Esophagus squamous epithelium (tissue), 5 donors: ENCODE measurements around the gene INHBC. TPM values are rescaled to one million over a fixed set of nuclear protein-coding genes. Genes with fewer than 3 reads are reported as not detected.
A peak's percentile ranks its signal among the peaks of the same experiment; 100 is the strongest.

Experiments
- DNase-seq: peaks from one replicate; lab custom pipeline; 2025; lab: John Stamatoyannopoulos, UW
- H3K27ac ChIP-seq, 4 donors: fragments of 200-600 bp; sonication (generic); one replicate each; pipeline ENCODE4 v1.5.1; 2016 to 2019; ENCODE audit warnings: mild to moderate bottlenecking in 1 of 4
- H3K27me3 ChIP-seq, 4 donors: fragments of 200-600 bp; sonication (generic); 1 replicate in 3 of 4; 2 replicates in 1 of 4; pipeline versions ENCODE4 v1.5.1 to v1.6.0; 2017 to 2021; ENCODE audit warnings: antibody characterized with exemption in 1 of 4
- H3K36me3 ChIP-seq, 3 donors: fragments of 200-600 bp; sonication (generic); one replicate each; pipeline ENCODE4 v1.5.1; 2016 to 2019
- H3K4me1 ChIP-seq, 3 donors: fragments of 200-600 bp; sonication (generic); one replicate each; pipeline ENCODE4 v1.5.1; 2017 to 2019
- H3K4me3 ChIP-seq, 4 donors: fragments of 200-600 bp; sonication (generic); 1 replicate in 3 of 4; 2 replicates in 1 of 4; pipeline ENCODE4 v1.5.1; 2016 to 2019; ENCODE audit warnings: mild to moderate bottlenecking in 2 of 4, moderate library complexity in 1 of 4
- H3K9me3 ChIP-seq, 3 donors: fragments of 200-600 bp; sonication (generic); one replicate each; pipeline ENCODE4 v1.5.1; 2016 to 2019
- CTCF ChIP-seq, 6 experiments: fragments of 450-650 bp in 4 of 6; fragments of 200-600 bp in 2 of 6; sonication (generic) in 2 of 6; IDR thresholded peaks; one replicate each; pipeline ENCODE4 v1.5.1; 2016 to 2019; ENCODE audit warnings: antibody characterized with exemption in 6 of 6, mild to moderate bottlenecking in 4 of 6, moderate library complexity in 4 of 6
- POLR2A ChIP-seq, 4 donors: fragments of 450-650 bp; IDR thresholded peaks; one replicate each; pipeline ENCODE4 v1.6.1; 2017; ENCODE audit warnings: antibody characterized with exemption in 4 of 4, mild to moderate bottlenecking in 4 of 4, moderate library complexity in 3 of 4
- WGBS, 2 donors: methylation state at CpG; one replicate each; pipeline ENCODE4 v1.1.5; 2018; 5-methylcytosine and 5-hydroxymethylcytosine counted together
- intact Hi-C: fragments of 100-400 bp; cut with DNase I; formaldehyde crosslinking; loops from one replicate; pipeline ENCODE4 v1.15.0; 2022
- total RNA-seq, 4 donors: library from RNA; depleted of rRNA; stranded (reverse); fragments of >200 nt; gene quantifications; one replicate each; pipeline ENCODE4 v1.1.0, GENCODE V29; 2016
- donor health status: DM: yes; HTN: yes; CAD: no.

INHBC gene
- total RNA-seq, 4 donors from 2014 or later, result not detected

- 6% methylated on average over 7 of the region's 19 CpGs; no CpG with 5 or more reads in 1 of the 2 donors for WGBS, 2 donors
- peak overlapping the region in 1 of 4 donors; percentile 21 for H3K27ac ChIP-seq
- intact Hi-C loops, result no loop called here
- H3K9me3 ChIP-seq, result no peaks in the 10 kb centered on the region
- DNase-seq, result no peak
- H3K4me1 ChIP-seq, result peaks cover 25 to 50% (median 33%) of the 10 kb centered on the region in 3 donors
- peak overlapping the region in 3 of 4 donors; percentile 60 to 82 (median 61) for H3K4me3 ChIP-seq
- no peak for TF ChIP-seq POLR2A (IDR thresholded peaks at IDR 0.05)
- TF ChIP-seq CTCF (IDR thresholded peaks at IDR 0.05), result no peak
- peaks cover 0 to 46% (median 0%) of the 10 kb centered on the region in 4 donors for H3K27me3 ChIP-seq
- H3K36me3 ChIP-seq, result no peaks in the 10 kb centered on the region
Measured at GRCh38 chr12:57460841-57461275, 26.3 kb downstream of the INHBC start.

GRCh38 chr12:57461276-57461916, 26.8 kb downstream of the INHBC start:
- Histone ChIP-seq H3K36me3 (no peaks in the 10 kb centered on the region), H3K27ac (peak overlapping the region in 3 of 4 donors; percentile 85 to 90 (median 88)), H3K4me3 (peak overlapping the region; percentile 28 to 82 (median 60)), H3K4me1 (peaks cover 25 to 45% (median 33%) of the 10 kb centered on the region in 3 donors), H3K27me3 (peaks cover 0 to 43% (median 0%) of the 10 kb centered on the region in 4 donors), H3K9me3 (no peaks in the 10 kb centered on the region)
- TF ChIP-seq POLR2A (IDR thresholded peaks at IDR 0.05), result no peak
- no peak for TF ChIP-seq CTCF (IDR thresholded peaks at IDR 0.05)
- no peak for DNase-seq
- 0 to 3% methylated on average over 8 to 12 of the region's 32 CpGs for WGBS, 2 donors
- intact Hi-C loops, result no loop called here

GRCh38 chr12:57461917-57462250, 27.3 kb downstream of the INHBC start:
- Histone ChIP-seq H3K36me3 (no peaks in the 10 kb centered on the region), H3K27me3 (peaks cover 0 to 42% (median 0%) of the 10 kb centered on the region in 4 donors), H3K4me1 (peaks cover 25 to 44% (median 33%) of the 10 kb centered on the region in 3 donors), H3K9me3 (no peaks in the 10 kb centered on the region), H3K4me3 (peak overlapping the region; percentile 28 to 82 (median 60)), H3K27ac (peak overlapping the region; percentile 62 to 90 (median 86))
- DNase-seq, result no peak
- 0% methylated on average over 6 to 9 of the region's 9 CpGs for WGBS, 2 donors
- intact Hi-C loops, result no loop called here
- no peak for TF ChIP-seq CTCF (IDR thresholded peaks at IDR 0.05)
- no peak for TF ChIP-seq POLR2A (IDR thresholded peaks at IDR 0.05)

GRCh38 chr12:57462251-57462911, 27.8 kb downstream of the INHBC start:
- TF ChIP-seq CTCF (IDR thresholded peaks at IDR 0.05) (peak; percentile 81 to 95 (median 94)), POLR2A (IDR thresholded peaks at IDR 0.05) (peak in 1 of 4 donors; percentile 20)
- no peak for DNase-seq
- no peaks in the 10 kb centered on the region for H3K9me3 ChIP-seq
- H3K4me1 ChIP-seq, result peaks cover 25 to 44% (median 33%) of the 10 kb centered on the region in 3 donors
- peak overlapping the region; percentile 28 to 82 (median 60) for H3K4me3 ChIP-seq
- 0% methylated on average over 4 to 19 of the region's 28 CpGs for WGBS, 2 donors
- peak overlapping the region; percentile 62 to 90 (median 86) for H3K27ac ChIP-seq
- peaks cover 0 to 47% (median 0%) of the 10 kb centered on the region in 4 donors for H3K27me3 ChIP-seq
- no peaks in the 10 kb centered on the region for H3K36me3 ChIP-seq
- intact Hi-C loops, result no loop called here

GRCh38 chr12:57462912-57463253, 28.3 kb downstream of the INHBC start:
- H3K4me3 ChIP-seq, result peak overlapping the region in 2 of 4 donors; percentile 61 to 82
- TF ChIP-seq CTCF (IDR thresholded peaks at IDR 0.05), result no peak
- no peak for TF ChIP-seq POLR2A (IDR thresholded peaks at IDR 0.05)
- intact Hi-C loops, result no loop called here
- no peak for DNase-seq
- peaks cover 25 to 44% (median 33%) of the 10 kb centered on the region in 3 donors for H3K4me1 ChIP-seq
- no peaks in the 10 kb centered on the region for H3K9me3 ChIP-seq
- H3K27me3 ChIP-seq, result peaks cover 0 to 52% (median 0%) of the 10 kb centered on the region in 4 donors
- H3K36me3 ChIP-seq, result no peaks in the 10 kb centered on the region
- 13 to 47% methylated on average over 3 to 5 of the region's 5 CpGs for WGBS, 2 donors
- H3K27ac ChIP-seq, result peak overlapping the region in 2 of 4 donors; percentile 88 to 90
